Esophagus muscularis mucosa (tissue), 4 donors: ENCODE measurements around the gene KDM5B.
A peak's percentile ranks its signal among the peaks of the same experiment; 100 is the strongest.

ENCODE experiments used
- EP300 ChIP-seq: sonication (generic); formaldehyde crosslinking; IDR thresholded peaks from one replicate; pipeline ENCODE4 v1.6.1; 2017; ENCODE audit warnings: antibody characterized with exemption
- POLR2A ChIP-seq: fragments of 450-650 bp; IDR thresholded peaks from one replicate; pipeline ENCODE4 v1.6.1; 2017; ENCODE audit warnings: antibody characterized with exemption, moderate library complexity, mild to moderate bottlenecking, low read depth
- POLR2AphosphoS5 ChIP-seq, 2 donors: sonication (generic); formaldehyde crosslinking; IDR thresholded peaks; one replicate each; pipeline ENCODE4 v1.6.1; 2017; ENCODE audit warnings: antibody characterized with exemption in 2 of 2
- TF ChIP-seq, protein P1 (sequence below), 3 experiments: fragments of 200-600 bp in 2 of 3; fragments of 450-650 bp in 1 of 3; sonication (generic) in 2 of 3; IDR thresholded peaks; one replicate each; pipeline ENCODE4 v1.5.1; 2017 to 2019; ENCODE audit warnings: antibody characterized with exemption in 3 of 3, mild to moderate bottlenecking in 2 of 3, moderate library complexity in 1 of 3

DNA sequence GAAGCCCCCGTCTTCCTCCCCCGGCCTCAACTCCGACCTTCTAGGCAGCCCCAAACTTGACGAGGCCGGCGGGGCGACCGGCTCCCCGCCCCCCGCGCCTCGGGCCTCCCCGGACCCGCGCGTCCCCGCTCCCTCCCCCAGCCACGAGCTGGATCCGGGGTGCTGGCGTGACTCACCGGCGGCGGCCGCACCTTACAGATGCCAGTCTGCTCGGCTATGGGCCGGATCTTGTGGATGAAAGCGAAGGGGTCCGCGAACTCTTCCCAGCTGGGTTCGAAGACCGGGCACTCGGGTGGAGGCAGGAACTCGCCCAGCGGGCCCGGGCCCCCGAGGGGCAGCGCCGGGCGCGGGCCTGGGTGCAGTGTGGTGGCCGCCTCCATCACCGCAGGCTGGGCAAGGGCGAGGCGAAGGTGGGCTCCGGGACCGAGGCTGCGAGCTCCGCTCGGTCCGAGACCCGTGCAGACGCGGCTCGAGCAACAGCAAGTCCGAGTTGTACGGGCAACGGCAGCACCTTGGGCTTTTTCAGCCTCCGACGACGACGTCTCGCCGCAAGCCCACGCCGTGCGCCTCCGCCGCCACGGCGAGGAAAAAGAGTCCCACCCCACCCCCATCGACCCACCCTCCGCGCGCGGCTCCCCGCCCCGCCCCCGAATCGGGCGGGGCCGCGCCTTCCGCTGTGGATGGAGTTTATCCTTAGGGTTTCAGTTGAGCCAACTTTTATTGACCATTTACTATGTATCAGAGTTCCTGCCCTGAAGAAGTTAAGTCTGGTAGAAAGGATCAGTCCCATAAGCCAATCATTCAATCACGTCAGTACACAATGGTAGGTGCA is at the start of gene KDM5B:
- TF ChIP-seq POLR2AphosphoS5 (IDR thresholded peaks at IDR 0.05), result peak; percentile 80 to 93
- TF ChIP-seq, protein P1, sequence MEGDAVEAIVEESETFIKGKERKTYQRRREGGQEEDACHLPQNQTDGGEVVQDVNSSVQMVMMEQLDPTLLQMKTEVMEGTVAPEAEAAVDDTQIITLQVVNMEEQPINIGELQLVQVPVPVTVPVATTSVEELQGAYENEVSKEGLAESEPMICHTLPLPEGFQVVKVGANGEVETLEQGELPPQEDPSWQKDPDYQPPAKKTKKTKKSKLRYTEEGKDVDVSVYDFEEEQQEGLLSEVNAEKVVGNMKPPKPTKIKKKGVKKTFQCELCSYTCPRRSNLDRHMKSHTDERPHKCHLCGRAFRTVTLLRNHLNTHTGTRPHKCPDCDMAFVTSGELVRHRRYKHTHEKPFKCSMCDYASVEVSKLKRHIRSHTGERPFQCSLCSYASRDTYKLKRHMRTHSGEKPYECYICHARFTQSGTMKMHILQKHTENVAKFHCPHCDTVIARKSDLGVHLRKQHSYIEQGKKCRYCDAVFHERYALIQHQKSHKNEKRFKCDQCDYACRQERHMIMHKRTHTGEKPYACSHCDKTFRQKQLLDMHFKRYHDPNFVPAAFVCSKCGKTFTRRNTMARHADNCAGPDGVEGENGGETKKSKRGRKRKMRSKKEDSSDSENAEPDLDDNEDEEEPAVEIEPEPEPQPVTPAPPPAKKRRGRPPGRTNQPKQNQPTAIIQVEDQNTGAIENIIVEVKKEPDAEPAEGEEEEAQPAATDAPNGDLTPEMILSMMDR (IDR thresholded peaks at IDR 0.05), result no peak
- TF ChIP-seq POLR2A, result peak; percentile 35
- TF ChIP-seq EP300, result no peak
